Fibroblast of lung (primary cell): Measurements from ENCODE around the gene LRRIQ1. TPM values are rescaled to one million over a fixed set of nuclear protein-coding genes. Genes with fewer than 3 reads are reported as not detected.

ENCODE experiments used
- DNase-seq, 2 donors: peaks; one replicate each; pipeline versions ENCODE4 v3.0.0 to v3.0.0-alpha.2; 2010; ENCODE audit warnings: low read depth in 2 of 2
- H2AFZ ChIP-seq: 2 replicates; pipeline ENCODE4 v1.5.1; 2012; ENCODE audit warnings: low read length, control low read depth, inconsistent platforms
- H3K27ac ChIP-seq: 2 replicates; pipeline ENCODE4 v1.5.1; 2011; ENCODE audit warnings: low read length, control low read depth; ENCODE audit not compliant: insufficient read depth
- H3K27me3 ChIP-seq: 2 replicates; pipeline ENCODE4 v1.5.1; 2011; ENCODE audit warnings: mild to moderate bottlenecking, low read length; ENCODE audit not compliant: control insufficient read depth, insufficient read depth
- H3K36me3 ChIP-seq: 2 replicates; pipeline ENCODE4 v1.5.1; 2011; ENCODE audit warnings: low read length; ENCODE audit not compliant: control insufficient read depth, insufficient read depth
- H3K4me1 ChIP-seq: 2 replicates; pipeline ENCODE4 v1.5.1; 2011; ENCODE audit warnings: low read length; ENCODE audit not compliant: control insufficient read depth, insufficient read depth; ENCODE audit errors: extremely low read depth
- H3K4me2 ChIP-seq: 2 replicates; pipeline ENCODE4 v1.5.1; 2011; ENCODE audit warnings: low read length, control low read depth; ENCODE audit not compliant: insufficient read depth; ENCODE audit errors: extremely low read depth
- H3K4me3 ChIP-seq, 4 experiments: fragments of 200-600 bp in 1 of 4; sonication (generic) in 1 of 4; replicated peaks in 1 of 4; 2 replicates each; pipeline ENCODE4 v1.5.1; 2011 to 2016; ENCODE audit warnings: low read length in 4 of 4, low read depth in 3 of 4, mild to moderate bottlenecking in 3 of 4, control low read depth in 2 of 4, inconsistent platforms in 1 of 4, mixed read lengths in 1 of 4; ENCODE audit not compliant: insufficient read depth in 1 of 4; ENCODE audit errors: control extremely low read depth in 1 of 4
- H3K79me2 ChIP-seq: 2 replicates; pipeline ENCODE4 v1.5.1; 2012; ENCODE audit warnings: mild to moderate bottlenecking, low read length, inconsistent platforms; ENCODE audit not compliant: control insufficient read depth, insufficient read depth
- H3K9ac ChIP-seq: 2 replicates; pipeline ENCODE4 v1.5.1; 2011; ENCODE audit warnings: mild to moderate bottlenecking, low read length, control low read depth; ENCODE audit not compliant: insufficient read depth
- H3K9me3 ChIP-seq: 2 replicates; pipeline ENCODE4 v1.5.1; 2012; ENCODE audit warnings: low read depth, low read length; ENCODE audit not compliant: control insufficient read depth, insufficient read depth
- H4K20me1 ChIP-seq: 2 replicates; pipeline ENCODE4 v1.5.1; 2011; ENCODE audit warnings: low read length; ENCODE audit not compliant: control insufficient read depth, insufficient read depth; ENCODE audit errors: extremely low read depth
- CTCF ChIP-seq, 2 donors: IDR thresholded peaks in 1 of 2; conservative IDR thresholded peaks in 1 of 2; 1 replicate in 1 of 2; 2 replicates in 1 of 2; pipeline ENCODE4 v1.5.1; 2011 to 2012; ENCODE audit warnings: low read length in 2 of 2, control low read depth in 1 of 2, inconsistent platforms in 1 of 2, low read depth in 1 of 2, mild to moderate bottlenecking in 1 of 2
- EZH2 ChIP-seq: IDR thresholded peaks from 2 replicates; pipeline ENCODE4 v1.5.1; 2012; ENCODE audit warnings: low read length, control low read depth, mild to moderate bottlenecking; ENCODE audit errors: missing control alignments
- polyA plus RNA-seq, 2 donors: library from polyadenylated mRNA; depleted of rRNA in 1 of 2; stranded (reverse) in 1 of 2; unstranded in 1 of 2; fragments of >200 nt; gene quantifications; 2 replicates each; pipeline ENCODE4 v1.2.1, GENCODE V29; 2011 to 2012; ENCODE audit warnings: missing spikeins in 1 of 2
- total RNA-seq: library from RNA; depleted of rRNA; stranded (reverse); fragments of >200 nt; gene quantifications from 2 replicates; pipeline ENCODE4 v1.2.1, GENCODE V29; 2014

The LRRIQ1 gene
- total and polyA plus RNA-seq, 2 donors (not counting 1 experiment from before 2014, with no cell fraction given) = under 0.01 to 0.33 TPM

GRCh38 chr12:85278598-85279448, 242.7 kb downstream of the LRRIQ1 start:
- no peaks in the 10 kb centered on the region for H3K9me3 ChIP-seq
- no peaks in the 10 kb centered on the region for H3K36me3 ChIP-seq
- H3K9ac ChIP-seq = no peak overlapping the region
- H3K27ac ChIP-seq = no peak overlapping the region
- DNase-seq = peak in 1 of 2 donors; percentile 3
- TF ChIP-seq CTCF (conservative IDR thresholded peaks at IDR 0.05 in 1 of 2, IDR thresholded peaks at IDR 0.05 in 1 of 2; ENCODE audit: low read depth in 1 of 2, low read length in 2 of 2) (no peak), EZH2 (no peak)
- H2AFZ ChIP-seq = no peak overlapping the region
- H3K4me1 ChIP-seq = no peaks in the 10 kb centered on the region
- no peaks in the 10 kb centered on the region for H4K20me1 ChIP-seq
- no peak overlapping the region for H3K4me3 ChIP-seq
- no peaks in the 10 kb centered on the region for H3K79me2 ChIP-seq
- H3K4me2 ChIP-seq = no peak overlapping the region
- peaks cover 14% of the 10 kb centered on the region for H3K27me3 ChIP-seq

- DNase-seq = peak in 1 of 2 donors; percentile 1
- Histone ChIP-seq H3K27ac (no peak overlapping the region), H3K27me3 (peaks cover 14% of the 10 kb centered on the region)
Observed at GRCh38 chr12:85279449-85280164, 243.5 kb downstream of the LRRIQ1 start.

More at GRCh38 chr12:85279449-85280164, 243.5 kb downstream of the LRRIQ1 start:
- H2AFZ ChIP-seq = no peak overlapping the region
- H3K79me2 ChIP-seq = no peaks in the 10 kb centered on the region
- no peak overlapping the region for H3K9ac ChIP-seq
- H3K36me3 ChIP-seq = no peaks in the 10 kb centered on the region
- H4K20me1 ChIP-seq = no peaks in the 10 kb centered on the region
- no peak overlapping the region for H3K4me2 ChIP-seq
- no peaks in the 10 kb centered on the region for H3K4me1 ChIP-seq
- no peaks in the 10 kb centered on the region for H3K9me3 ChIP-seq
- peak overlapping the region in 2 of 4 experiments; percentile 52 to 65 for H3K4me3 ChIP-seq
- no peak for TF ChIP-seq CTCF (conservative IDR thresholded peaks at IDR 0.05 in 1 of 2, IDR thresholded peaks at IDR 0.05 in 1 of 2; ENCODE audit: low read depth in 1 of 2, low read length in 2 of 2)
- no peak for TF ChIP-seq EZH2
